BJ (cell line): ENCODE measurements around the gene SCFD2. TPM values are rescaled to one million over a fixed set of nuclear protein-coding genes. Genes with fewer than 3 reads are reported as not detected.
"Not testable (repeated sequence)": the region's sequence is repeated elsewhere in the genome, so short reads cannot be mapped to it uniquely, and the experiment has no call there.

Source experiments
- CTCF ChIA-PET: fragments of 350-600 bp; formaldehyde crosslinking; extraction: SDS; loops from one replicate; lab custom pipeline; 2021; ENCODE audit warnings: antibody characterized with exemption, inconsistent platforms; lab: Yijun Ruan, JAX
- POLR2A ChIA-PET: fragments of 300-600 bp; sonication (Branson Sonifier 250); formaldehyde crosslinking; extraction: SDS; loops from one replicate; lab custom pipeline; 2021; ENCODE audit warnings: antibody characterized with exemption; lab: Charles Lee
- DNase-seq: peaks from one replicate; pipeline ENCODE4 v3.0.0-alpha.2; 2011; ENCODE audit warnings: low read depth
- H3K27me3 ChIP-seq: 2 replicates; pipeline ENCODE4 v1.6.0; 2011; ENCODE audit warnings: low read length; ENCODE audit not compliant: control insufficient read depth, insufficient read depth
- H3K36me3 ChIP-seq: 2 replicates; pipeline ENCODE4 v1.5.1; 2011; ENCODE audit warnings: low read length; ENCODE audit not compliant: control insufficient read depth, insufficient read depth
- H3K4me3 ChIP-seq: 2 replicates; pipeline ENCODE4 v1.5.1; 2011; ENCODE audit warnings: low read depth, mild to moderate bottlenecking, control low read depth, low read length
- CTCF ChIP-seq: IDR thresholded peaks from 2 replicates; pipeline ENCODE4 v1.5.1; 2011; ENCODE audit warnings: low read depth, mild to moderate bottlenecking, control low read depth, inconsistent platforms, low read length, moderate library complexity; ENCODE audit not compliant: insufficient read depth
- polyA plus RNA-seq: library from polyadenylated mRNA; depleted of rRNA; stranded (reverse); fragments of >200 nt; gene quantifications from 2 replicates; pipeline ENCODE4 v1.2.3, GENCODE V29; 2011

Gene SCFD2
- polyA plus RNA-seq, 1 experiment, result 17.4 TPM

DNA sequence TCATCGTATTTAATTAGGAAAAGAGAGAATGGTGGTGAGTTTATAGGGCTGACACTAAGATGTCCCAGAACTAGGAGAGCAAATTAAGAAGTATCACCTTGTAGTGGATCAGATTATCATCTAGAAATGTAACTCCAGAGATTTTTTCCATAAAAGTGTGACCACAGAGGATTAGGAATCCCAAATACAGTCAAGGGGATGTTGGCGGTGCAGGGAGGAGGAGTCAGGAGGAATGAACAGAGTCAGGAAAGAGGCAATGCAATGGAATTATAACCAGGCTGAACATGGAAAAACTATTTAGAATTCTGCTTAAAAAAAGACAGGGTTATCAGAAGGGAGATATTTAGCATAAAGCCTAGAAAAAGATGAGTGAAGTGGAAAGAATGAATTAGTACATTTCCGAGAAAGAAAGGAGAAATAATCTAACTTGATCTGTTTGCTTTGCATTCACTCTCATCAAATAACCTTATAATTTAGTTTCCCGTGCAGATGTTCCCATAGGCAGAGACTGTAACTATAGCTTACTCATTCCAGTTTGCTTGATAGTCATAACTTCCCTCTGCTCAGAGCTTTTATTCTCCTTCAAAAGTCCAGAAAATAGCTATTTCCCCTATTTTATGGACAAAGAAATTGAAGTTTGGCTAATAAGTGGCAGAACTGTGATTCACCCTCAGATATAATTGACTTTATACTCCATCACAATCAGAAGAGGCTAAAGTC is 56.4 kb downstream of the SCFD2 start:
- Histone ChIP-seq H3K27me3 (no peaks in the 10 kb centered on the region), H3K4me3 (no peak overlapping the region), H3K36me3 (no peaks in the 10 kb centered on the region)
- TF ChIP-seq CTCF, result no peak
- POLR2A ChIA-PET, result interaction anchor here (0.6 kb wide), 1 partner anchor 13 kb away, joined by 3 read pairs; no protein-coding TSS in a partner anchor
- DNase-seq, result no peak
- CTCF ChIA-PET, result interaction anchor here (1.0 kb wide), 1 partner anchor 36 kb away, joined by 3 read pairs; no protein-coding TSS in a partner anchor

GRCh38 chr4:53307819-53308780 is 57.8 kb downstream of the SCFD2 start:
- CTCF ChIA-PET, result interaction anchor here (1.0 to 2.5 kb wide), 3 partner anchors 10 to 34 kb away, joined by 3 to 6 read pairs (median 4); no protein-coding TSS in a partner anchor
- no peak for TF ChIP-seq CTCF
- Histone ChIP-seq H3K4me3 (no peak overlapping the region), H3K36me3 (no peaks in the 10 kb centered on the region), H3K27me3 (no peaks in the 10 kb centered on the region)
- POLR2A ChIA-PET, result no interaction called here
- no peak for DNase-seq

- ChIA-PET CTCF (interaction anchor here (0.9 to 2.5 kb wide), 2 partner anchors 11 to 15 kb away, joined by 3 to 6 read pairs; no protein-coding TSS in a partner anchor), POLR2A (no interaction called here)
- no peak for DNase-seq
- H3K4me3 ChIP-seq, result no peak overlapping the region
- no peaks in the 10 kb centered on the region for H3K36me3 ChIP-seq
- TF ChIP-seq CTCF, result no peak
- no peaks in the 10 kb centered on the region for H3K27me3 ChIP-seq
Measured at GRCh38 chr4:53307210-53307609, 58.7 kb downstream of the SCFD2 start.

DNA sequence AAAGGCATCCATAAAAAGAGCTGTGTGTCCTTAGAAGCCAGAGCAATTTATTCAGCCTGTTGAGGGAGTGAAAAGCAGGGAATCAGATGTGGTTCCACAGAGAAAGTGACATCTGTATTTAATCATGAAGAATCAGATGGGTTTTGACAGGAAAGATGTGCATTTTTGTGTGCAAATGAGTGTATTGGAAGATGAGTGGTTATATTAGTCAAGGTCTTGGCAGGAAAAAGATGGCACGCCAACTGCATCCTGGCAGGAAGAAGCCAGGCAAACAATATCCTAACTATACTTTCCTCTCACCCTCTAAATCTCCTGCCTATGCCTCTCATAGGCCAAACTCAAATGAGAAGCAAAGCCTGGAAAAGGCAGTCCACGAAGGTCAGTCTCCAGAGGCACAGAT is 59.1 kb downstream of the SCFD2 start:
- Histone ChIP-seq H3K4me3 (no peak overlapping the region), H3K27me3 (no peaks in the 10 kb centered on the region), H3K36me3 (no peaks in the 10 kb centered on the region)
- ChIA-PET CTCF (interaction anchor here (0.9 to 2.5 kb wide), 2 partner anchors 11 to 16 kb away, joined by 3 to 6 read pairs; no protein-coding TSS in a partner anchor), POLR2A (no interaction called here)
- peak; percentile 60 for DNase-seq
- TF ChIP-seq CTCF, result no peak

DNA sequence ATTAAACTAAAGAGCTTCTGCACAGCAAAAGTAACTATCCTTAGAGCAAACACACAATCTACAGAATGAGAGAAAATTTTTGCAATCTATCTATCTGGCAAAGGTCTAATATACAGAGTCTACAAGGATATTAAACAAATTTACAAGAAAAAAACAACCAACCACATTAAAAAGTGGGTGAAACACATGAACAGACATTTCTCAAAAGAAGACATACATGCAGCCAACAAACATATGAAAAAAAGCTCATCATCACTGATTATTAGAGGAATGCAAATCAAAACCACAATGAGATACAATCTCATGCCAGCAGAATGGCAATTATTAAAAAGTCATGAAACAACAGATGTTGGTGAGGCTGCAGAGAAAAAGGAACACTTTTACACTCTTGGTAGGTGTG is 73.7 kb downstream of the SCFD2 start:
- H3K27me3 ChIP-seq, DNase-seq, H3K4me3 ChIP-seq, POLR2A ChIA-PET, H3K36me3 ChIP-seq, CTCF ChIA-PET: not testable (repeated sequence)
